ENCODE results near the gene SLC49A4. TPM values are rescaled to one million over a fixed set of nuclear protein-coding genes. Genes with fewer than 3 reads are reported as not detected.

Gene SLC49A4
- polyA plus RNA-seq, 1 donor = 17.3 TPM

DNA sequence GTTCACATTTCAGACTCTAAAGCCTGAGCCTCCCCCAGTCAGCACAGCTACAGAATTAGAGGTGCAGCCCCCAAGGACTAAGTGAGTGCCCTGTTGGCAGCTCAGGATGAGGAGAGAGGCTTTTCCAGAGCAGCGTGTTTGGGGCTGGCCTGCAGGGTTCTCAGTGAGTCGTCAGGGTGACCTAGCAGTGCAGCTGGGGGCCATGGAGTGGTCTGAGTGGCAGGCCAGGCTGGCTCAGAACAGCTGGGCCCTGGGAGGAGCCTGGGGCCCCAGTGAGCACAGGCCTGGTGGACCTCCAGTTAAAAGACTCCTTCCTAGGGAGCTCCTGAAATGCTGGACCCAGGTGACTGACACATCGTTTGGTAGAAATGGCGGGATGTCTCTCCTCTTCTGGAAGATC lies 108.3 kb downstream of the SLC49A4 start:
- DNase-seq = no peak

- DNase-seq = no peak
These were observed 112.6 kb downstream of the SLC49A4 start for GRCh38 chr3:122907471-122907870.

GRCh38 chr3:122908251-122908650 lies 113.4 kb downstream of the SLC49A4 start:
- DNase-seq = no peak

- DNase-seq = no peak
These were observed 117.0 kb downstream of the SLC49A4 start for GRCh38 chr3:122911901-122912300.

- DNase-seq = no peak
These were observed 118.1 kb downstream of the SLC49A4 start for GRCh38 chr3:122912772-122913538.

DNA sequence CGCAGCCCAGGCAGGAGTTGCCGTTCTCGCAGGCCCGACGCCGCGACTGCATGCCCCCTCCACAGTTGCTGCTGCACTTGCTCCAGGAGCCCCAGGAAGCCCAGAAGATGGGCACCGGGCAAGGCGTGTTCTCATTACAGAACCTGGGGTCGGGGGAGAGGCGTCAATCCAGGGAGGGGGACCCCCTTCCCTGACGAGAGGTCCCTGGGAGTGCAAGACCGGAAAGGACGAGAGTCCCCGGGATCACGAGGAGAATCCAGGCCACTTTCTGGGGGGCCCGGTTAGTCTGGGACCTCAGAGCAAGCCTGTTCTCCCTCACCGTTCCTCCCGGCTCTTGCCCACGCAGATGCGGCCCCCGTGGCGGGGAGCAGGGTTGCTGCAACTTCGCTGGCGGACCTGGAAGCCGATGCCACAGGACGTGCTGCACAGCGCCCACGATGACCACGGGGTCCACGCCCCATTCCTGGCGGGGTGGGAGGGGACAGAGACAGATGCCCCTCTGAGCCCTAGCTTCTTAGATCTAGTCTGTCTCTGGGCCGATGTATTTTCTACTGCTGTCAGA lies 118.8 kb downstream of the SLC49A4 start:
- DNase-seq = no peak

- no peak for DNase-seq
These were observed 120.6 kb downstream of the SLC49A4 start for GRCh38 chr3:122915300-122916055.

GRCh38 chr3:122916084-122916483 lies 121.2 kb downstream of the SLC49A4 start:
- DNase-seq = no peak

GRCh38 chr3:122916580-122916979 lies 121.7 kb downstream of the SLC49A4 start:
- DNase-seq = no peak

- DNase-seq = no peak
These were observed 122.5 kb downstream of the SLC49A4 start for GRCh38 chr3:122917412-122917811.

- peak; percentile 24 for DNase-seq
These were observed 123.9 kb downstream of the SLC49A4 start for GRCh38 chr3:122918576-122919290.

- DNase-seq = no peak
These were observed 124.4 kb downstream of the SLC49A4 start for GRCh38 chr3:122919291-122919610.

GRCh38 chr3:122920986-122921385 lies 126.1 kb downstream of the SLC49A4 start:
- DNase-seq = no peak

- DNase-seq = no peak
These were observed 127.2 kb downstream of the SLC49A4 start for GRCh38 chr3:122921791-122922651.

- DNase-seq = no peak
These were observed 128.7 kb downstream of the SLC49A4 start for GRCh38 chr3:122923611-122924010.

DNA sequence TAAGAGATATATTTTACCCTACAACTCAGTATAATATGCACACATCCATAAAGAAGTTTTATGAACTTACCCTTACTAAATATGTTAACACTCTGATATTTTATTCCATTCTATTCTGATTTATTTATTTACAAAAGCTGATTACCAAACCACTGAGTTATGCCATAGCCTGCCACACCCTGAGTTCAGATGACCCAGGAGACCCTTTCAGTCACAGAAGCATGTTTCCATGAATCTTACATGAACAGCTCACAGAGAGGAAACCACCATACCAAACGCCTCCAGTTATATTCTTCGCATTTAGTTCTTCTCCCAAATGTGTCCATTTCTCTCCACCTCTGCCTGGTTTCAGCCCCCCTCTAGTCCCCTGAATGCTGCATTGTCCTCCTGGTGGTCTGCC lies 129.2 kb downstream of the SLC49A4 start:
- no peak for DNase-seq

DNA sequence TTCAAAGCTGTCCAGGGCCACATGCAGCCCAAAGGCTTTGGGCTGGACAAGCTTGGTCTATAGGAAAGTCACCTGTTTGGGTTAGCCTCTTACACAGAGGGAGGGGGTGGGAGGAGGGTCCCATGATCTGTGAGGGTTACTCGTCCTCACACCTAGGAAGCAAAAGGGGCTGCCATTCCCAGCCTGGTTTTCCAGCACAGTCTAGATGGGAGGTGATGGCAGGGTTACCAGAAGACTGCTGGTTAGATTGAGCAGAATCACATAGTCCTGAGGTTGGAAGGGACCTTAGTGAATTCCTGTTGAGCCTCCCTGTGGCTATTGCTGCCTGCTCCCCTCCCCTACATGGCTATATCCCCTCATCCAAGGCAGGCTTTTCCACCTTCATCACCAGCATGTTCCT lies 130.9 kb downstream of the SLC49A4 start:
- DNase-seq = no peak

- DNase-seq = no peak
These were observed 131.5 kb downstream of the SLC49A4 start for GRCh38 chr3:122926322-122926721.

GRCh38 chr3:122926811-122927210 lies 131.9 kb downstream of the SLC49A4 start:
- DNase-seq = no peak

- DNase-seq = no peak
These were observed 132.9 kb downstream of the SLC49A4 start for GRCh38 chr3:122927726-122928125.

GRCh38 chr3:122928396-122929187 lies 133.7 kb downstream of the SLC49A4 start:
- no peak for DNase-seq
